GM10266 (cell line): ENCODE data around the gene CHSY3.

Experiments
- DNase-seq: peaks from one replicate; pipeline ENCODE4 v3.0.0; 2012; ENCODE audit errors: extremely low spot score
- TF ChIP-seq, protein P1 (sequence below): IDR thresholded peaks from 2 replicates; pipeline ENCODE4 v1.5.1; 2012; ENCODE audit warnings: mild to moderate bottlenecking, low read depth; ENCODE audit not compliant: control insufficient read depth, insufficient read depth; ENCODE audit errors: missing control alignments

CHSY3 gene

DNA sequence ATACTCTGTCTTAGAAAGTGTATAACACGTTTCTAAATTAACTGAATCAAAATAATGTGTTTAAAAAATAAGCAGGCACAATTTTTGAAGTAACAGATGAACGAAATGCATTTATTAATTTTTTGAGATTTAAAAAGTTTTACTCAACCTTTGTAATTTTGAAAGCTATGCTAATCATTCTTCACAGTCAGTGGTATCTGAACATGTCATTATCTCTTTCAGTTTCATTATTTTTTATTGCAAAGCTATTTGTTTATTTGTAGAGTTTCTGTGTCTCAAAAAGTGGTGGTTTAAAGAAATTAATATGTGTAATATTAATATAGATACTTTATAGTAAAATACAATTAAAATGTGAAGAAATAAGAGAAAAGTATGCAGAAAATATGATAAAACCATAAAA is 11.2 kb downstream of the CHSY3 start:
- no peak for DNase-seq
- TF ChIP-seq, protein P1, sequence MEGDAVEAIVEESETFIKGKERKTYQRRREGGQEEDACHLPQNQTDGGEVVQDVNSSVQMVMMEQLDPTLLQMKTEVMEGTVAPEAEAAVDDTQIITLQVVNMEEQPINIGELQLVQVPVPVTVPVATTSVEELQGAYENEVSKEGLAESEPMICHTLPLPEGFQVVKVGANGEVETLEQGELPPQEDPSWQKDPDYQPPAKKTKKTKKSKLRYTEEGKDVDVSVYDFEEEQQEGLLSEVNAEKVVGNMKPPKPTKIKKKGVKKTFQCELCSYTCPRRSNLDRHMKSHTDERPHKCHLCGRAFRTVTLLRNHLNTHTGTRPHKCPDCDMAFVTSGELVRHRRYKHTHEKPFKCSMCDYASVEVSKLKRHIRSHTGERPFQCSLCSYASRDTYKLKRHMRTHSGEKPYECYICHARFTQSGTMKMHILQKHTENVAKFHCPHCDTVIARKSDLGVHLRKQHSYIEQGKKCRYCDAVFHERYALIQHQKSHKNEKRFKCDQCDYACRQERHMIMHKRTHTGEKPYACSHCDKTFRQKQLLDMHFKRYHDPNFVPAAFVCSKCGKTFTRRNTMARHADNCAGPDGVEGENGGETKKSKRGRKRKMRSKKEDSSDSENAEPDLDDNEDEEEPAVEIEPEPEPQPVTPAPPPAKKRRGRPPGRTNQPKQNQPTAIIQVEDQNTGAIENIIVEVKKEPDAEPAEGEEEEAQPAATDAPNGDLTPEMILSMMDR, result no peak

DNA sequence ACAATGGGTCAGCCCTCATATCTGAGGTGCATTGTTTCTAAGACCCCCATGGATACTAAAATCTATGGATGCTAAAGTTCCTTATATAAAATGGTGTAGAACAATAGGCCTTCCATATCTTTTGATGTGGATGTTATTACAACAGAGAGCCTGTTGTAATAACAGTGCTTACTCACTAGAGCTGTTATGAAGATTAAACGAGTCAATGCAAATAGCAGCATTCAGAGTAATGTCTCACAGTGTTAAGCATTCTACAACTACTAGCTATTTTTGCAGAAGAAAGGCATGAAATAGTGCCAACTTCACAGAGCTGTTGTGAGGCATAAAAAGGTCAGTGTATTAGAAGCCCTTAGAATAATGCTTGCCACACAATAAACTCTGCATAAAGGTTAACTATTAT is 13.0 kb downstream of the CHSY3 start:
- DNase-seq, result no peak
- TF ChIP-seq, protein P1, result no peak

DNA sequence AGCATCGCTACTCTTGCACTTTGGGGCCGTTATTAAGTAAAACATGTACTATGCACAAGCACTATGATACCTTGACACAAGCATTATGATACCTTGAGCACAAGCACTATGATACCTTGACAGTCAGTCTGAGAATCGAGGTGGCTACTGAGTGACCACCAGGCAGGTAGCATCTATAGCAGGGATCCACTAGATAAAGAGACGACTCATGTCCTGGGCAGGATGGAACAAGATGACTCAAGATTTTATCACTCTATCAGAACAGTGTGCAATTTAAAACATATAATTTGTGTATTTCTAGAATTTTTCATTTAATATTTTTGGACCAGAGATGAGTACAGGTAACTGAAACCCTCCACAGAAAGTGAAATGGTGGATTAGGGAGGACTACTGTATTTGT is 16.9 kb downstream of the CHSY3 start:
- TF ChIP-seq, protein P1, result no peak
- DNase-seq, result no peak

DNA sequence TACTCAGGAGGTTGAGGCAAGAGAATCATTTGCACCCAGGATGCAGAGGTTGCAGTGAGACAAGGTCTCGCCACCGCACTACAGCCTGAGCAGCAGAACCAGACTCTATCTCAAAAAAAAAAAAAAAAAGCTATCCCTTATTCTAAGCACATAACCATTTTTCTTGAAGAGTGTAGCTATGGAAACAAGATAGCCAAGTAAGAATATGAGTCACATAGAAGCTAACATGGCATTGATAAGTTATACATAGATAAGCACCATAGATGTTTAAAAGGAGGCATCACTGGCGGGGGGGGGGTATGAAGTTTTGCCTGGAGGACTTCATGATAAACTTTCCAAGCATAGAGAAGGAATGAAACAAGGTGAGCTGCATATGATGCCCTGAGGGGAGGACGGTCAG is 26.0 kb downstream of the CHSY3 start:
- no peak for DNase-seq

DNA sequence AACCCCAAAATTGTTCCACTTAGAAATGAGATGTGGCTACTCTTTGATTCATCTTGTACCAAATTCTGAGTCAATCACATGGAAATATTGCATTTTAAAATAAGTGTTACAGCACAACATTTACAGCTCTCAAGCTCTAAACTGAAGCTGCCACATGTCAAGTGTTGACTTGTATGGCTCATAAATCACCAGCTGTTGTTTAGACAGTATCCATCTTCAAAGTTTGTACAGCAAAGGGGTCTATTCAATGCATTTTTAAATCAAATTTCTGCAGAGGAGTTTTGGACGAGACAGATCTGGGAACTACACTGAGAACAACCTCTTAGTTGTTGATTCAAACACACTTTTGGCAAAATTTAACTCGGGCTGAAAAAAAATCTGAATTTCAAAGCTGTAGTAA is 31.4 kb downstream of the CHSY3 start:
- TF ChIP-seq, protein P1, result no peak
- DNase-seq, result no peak

More for the DNA sequence above, 26.0 kb downstream of the CHSY3 start:
- TF ChIP-seq, protein P1, result no peak

DNA sequence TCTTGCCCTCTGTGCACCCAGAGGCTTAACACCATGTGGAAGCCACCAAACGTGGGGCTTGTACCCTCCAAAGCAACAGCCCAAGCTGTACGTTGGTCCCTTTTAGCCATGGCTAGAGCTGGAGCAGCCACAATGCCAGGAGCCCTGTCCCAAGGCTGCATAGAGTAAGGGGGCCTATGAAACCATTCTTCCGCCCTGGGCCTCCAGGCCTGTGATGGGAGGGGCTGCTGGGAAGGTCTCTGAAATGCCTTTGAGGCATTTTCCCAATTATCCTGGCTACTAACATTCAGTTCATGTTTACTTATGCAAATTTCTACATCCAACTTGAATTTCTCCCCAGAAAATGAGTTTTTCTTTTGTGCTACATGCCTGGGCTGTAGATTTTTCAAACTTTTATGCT is 33.8 kb downstream of the CHSY3 start:
- no peak for DNase-seq
- TF ChIP-seq, protein P1, result no peak

DNA sequence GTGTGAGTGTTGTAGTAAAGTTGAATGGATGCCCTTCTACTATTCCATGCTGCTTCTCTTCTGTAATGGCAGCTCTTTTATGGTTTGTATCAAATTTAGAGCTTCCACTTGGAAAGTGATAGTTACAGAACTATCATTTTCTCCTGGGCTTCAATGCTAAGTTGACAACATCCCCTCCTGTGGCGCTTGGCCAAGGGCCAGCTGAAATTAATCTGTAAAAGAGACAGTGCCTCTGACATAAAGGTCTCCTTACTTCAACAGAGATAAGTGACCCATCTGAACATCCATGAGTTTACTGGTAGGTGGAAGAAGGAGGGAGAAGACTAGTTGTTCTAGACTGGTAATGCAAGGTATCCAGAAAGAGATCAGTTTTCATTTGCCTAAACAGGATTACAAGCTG is 39.7 kb downstream of the CHSY3 start:
- DNase-seq, result no peak
- TF ChIP-seq, protein P1, result no peak

DNA sequence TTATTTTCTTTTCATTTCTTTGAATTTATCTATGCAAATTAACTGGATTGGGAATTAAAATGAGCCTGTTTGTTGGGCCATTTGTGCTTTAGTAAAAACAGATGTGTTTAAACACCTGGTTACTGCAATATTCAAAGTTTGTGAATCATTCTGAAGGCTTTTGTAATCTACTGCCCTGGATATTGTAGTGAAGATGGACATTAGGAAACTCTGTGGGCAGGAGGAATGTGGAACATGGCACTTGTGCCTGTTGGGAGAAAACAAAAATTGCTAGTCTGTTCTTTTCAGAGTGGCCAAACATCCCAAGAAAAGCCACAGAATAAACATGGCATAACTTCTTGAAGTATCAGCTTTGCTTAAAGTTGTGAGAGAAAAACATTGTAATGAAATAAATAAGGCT is 40.8 kb downstream of the CHSY3 start:
- TF ChIP-seq, protein P1, result no peak
- DNase-seq, result no peak
